GM18870 (cell line): ENCODE measurements around the gene SMIM41.

Source experiments
- ATAC-seq: cut with Tn5 transposase; IDR thresholded peaks from one replicate; pipeline ENCODE4 v1.9.1; 2021; ENCODE audit warnings: moderate library complexity; ENCODE audit not compliant: unreplicated experiment

The SMIM41 gene

GRCh38 chr12:52079576-52080402 is at the start of gene SMIM41:
Gene SMIM41 (plus strand): TSS chr12:52079704. CDS start chr12:52079780, 76 bp downstream.
- no peak for ATAC-seq

DNA sequence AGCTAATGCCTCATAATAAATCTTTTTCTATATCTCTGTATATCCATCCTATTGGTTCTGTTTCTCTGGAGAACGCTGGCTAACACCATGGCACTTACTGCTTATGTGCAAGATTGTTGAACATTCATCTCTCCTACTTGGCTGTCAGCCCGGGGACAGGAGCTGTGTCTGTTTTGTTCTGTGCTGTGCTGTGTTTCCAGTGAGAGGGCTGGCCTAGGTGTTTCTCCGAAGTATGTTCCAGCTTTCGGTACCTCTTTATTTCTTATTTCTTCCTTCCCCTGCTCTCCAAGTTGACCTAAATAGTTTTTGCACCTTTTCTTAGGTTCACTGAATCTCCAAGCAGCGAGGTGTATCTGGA is 47.1 kb upstream of the SMIM41 start:
- peak; percentile 9 for ATAC-seq

DNA sequence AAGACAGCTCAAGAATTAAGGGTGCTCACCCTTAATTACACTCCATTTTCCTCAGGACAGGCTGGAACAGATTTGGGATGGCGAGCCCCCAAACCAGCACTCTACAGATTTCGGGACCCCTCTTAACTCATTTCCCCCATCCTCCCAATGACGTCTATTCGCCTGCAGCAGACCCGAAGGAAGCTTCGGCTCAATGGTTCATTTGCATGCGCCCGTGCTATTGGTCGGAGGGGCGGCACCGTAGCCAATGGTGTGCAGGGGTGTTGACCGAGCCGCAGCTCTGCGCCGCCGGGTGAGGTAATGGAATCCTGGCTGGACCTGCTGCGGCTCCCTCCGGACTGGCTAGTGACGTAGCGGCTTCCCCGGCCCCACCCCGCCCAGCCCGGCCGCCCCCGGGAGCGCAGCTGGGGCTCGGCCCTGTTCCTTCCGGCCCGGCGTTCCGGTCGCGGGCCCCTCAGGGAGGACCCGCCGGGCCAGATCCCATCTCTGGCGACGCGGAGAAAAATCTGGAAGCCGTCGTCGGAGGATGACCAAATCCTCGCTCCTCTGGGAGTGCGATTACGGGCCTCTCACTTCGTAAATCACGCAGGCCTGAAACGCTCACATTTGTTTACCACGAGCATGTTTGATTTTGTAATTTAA is 46.6 kb upstream of the SMIM41 start:
- peak; percentile 79 for ATAC-seq

DNA sequence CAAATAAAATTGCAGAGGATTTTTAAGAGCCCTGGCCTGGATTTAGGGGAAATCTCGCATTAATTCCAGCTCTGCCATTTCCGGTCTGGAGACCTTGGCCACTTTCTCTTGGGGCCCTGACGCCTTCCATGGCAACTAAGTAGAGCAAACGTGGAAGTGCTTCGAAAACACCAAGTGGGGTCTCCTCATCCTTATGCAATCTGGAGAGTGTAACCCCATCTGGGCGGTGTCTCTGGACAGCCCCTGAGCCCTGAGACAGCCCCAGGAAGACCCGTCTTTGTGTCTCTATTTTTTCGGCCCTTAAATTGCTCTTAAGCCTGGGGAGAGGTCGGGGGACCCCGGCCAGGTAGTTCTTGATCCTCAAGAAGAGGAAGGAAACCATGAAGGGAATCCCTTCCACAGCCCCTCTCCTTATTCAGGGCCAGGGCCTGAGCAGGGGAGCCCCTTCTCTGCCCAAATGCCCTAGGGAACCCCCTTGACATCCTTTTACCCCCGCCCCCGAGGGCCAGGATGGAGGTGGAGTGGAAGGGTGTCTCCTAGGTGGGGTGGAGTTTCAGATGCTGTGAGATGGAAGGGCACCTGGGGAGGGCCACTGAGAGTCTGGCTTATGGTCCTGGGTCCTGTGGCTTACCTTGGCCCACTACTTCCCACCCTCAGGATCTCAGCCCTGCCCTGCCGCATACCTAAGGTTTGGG is 45.9 kb upstream of the SMIM41 start:
- no peak for ATAC-seq

DNA sequence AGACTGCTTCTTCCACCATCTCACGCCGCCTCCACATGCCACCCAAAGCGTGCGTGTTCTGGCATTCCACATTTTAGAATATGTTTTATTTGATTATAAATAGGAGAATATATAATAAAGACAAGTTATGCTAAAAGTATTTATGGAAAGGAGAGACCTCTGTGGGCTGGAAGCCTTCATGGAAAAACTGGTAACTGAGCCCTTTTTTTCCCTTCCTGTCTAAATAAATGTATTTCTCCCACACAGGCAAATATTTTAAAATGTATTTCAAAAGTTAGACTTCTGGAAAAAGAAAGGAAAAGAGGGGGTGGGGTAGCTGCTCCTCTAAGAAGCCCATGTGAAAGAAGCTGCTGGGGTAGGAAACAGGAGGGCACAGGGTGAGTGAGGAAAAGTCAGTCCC is 44.3 kb upstream of the SMIM41 start:
- ATAC-seq: no peak

GRCh38 chr12:52035926-52036325 is 43.6 kb upstream of the SMIM41 start:
- no peak for ATAC-seq

GRCh38 chr12:52036587-52037171 is 42.8 kb upstream of the SMIM41 start:
- no peak for ATAC-seq

DNA sequence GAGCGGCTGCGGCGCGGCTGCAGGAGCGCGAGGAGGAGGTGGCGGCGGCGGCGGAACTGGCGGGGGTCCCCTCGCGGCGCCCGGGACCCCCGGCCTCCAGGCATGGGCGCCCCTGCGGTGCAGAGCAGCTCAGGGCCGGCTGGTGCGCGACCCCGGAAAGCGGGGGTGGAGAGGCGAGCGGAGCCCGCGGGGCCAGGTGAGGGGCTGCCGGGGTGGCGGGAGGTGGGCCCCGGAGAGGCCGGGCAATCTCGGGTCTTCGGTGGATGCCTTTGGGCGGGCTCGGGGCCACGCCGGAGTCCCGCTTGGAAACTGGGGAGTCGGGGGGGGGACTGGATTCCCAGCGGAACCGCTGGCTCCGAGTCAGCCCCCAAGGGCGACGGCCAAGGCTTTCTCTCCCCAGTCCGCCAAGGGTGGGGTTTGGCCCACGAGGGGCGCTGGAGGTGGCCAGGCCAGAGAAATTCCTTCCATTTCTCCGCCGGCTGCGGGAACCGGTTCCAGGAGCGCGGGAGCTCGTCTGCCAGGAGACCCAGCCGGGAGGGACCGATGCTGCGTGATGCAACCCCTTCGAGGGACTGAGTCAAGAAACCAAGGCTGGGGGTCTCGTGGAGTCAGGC is 42.1 kb upstream of the SMIM41 start:
- no peak for ATAC-seq

DNA sequence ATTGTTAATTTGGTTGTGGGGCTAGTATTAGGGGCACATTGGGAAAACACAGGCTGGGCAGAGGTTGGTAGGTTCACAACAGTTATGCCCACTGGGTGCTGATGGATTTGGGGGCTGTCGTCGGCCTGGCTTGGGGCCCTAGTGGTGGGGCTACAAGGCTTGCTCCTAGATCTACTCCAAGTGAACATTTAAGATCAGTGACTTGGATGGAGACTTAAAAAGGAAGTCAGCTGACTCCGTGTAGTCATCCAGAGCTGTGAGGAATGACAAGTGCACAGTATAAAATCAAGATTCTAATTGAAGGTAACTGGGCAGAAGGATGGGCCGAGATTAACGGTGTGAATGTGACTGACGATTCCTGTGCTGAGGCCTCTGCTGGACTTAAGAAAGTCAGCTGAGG is 41.1 kb upstream of the SMIM41 start:
- no peak for ATAC-seq

- ATAC-seq: no peak
Observed at GRCh38 chr12:52041035-52041434, 38.5 kb upstream of the SMIM41 start.

- no peak for ATAC-seq
Observed at GRCh38 chr12:52041695-52042123, 37.8 kb upstream of the SMIM41 start.

DNA sequence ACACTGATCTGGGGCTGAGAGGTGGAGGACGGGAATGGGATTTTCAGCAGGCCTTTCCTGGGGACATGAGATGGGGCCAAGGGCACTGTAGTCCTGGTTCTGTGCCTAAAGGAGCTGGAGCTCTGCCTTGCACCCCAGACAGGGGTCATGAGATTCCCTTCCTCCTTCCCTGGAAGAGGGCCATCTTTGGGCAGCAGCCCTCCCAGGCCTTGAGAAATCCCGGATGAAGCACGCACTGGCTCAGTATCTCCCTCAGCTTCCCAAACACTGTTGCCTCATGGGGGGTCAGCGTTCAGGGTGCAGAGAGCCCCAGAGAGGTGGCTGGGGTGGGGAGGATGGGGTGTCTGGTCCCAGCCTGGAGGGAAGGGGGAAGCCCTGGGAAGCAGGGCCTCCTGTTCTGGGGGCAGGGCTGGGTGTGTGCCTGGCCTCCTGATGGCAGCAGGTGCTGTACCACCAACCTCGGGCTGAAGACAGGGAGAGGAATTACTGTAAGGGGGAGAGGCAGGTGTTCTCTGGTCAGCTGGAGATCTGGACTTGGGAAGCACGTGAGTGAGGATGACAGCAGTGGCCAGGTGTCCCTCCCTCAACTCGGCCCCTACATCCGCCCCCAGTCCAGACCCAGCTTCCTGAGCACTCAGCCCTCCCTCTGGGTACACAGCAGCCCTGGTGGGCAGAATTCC is 36.7 kb upstream of the SMIM41 start:
- no peak for ATAC-seq

DNA sequence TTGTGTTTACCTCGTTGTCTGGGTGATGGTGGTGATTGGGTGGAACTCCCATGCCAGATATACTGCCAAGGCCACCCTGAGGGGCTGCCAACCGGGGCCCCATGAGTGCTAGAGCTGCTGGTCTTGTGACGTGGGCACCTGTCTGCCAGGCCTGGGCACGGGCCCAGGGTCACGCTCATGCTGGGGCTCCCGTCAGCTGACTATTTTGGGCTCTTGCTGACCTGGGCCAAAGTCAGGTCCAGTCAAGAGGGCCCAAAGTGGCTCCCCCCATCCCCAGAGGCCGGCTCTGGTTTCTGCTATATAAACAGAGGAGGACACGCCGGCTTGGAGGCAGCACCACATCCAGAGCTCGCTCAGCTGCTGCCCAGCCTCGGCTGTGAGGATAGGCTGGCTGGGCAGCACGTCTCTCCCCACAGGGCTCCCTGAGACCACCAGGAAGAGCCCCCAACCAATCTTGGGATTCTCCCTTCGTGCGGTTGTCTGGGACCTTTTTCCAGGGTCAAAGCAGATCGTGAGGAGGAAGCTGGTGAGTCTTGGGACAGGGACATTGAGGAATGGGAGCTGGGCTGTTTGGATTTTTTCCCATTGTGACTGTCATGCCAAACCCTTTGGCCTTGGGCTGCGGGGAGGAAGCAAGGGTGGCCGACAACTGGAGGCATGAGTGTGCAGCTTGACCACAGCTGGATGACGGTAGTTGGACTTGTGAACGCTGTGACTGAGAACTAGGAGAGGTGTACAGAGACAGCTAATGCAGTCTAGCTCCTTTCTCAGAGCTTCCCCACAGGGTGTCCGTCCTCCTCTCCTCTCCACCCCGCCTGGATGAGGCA is 35.9 kb upstream of the SMIM41 start:
- no peak for ATAC-seq

DNA sequence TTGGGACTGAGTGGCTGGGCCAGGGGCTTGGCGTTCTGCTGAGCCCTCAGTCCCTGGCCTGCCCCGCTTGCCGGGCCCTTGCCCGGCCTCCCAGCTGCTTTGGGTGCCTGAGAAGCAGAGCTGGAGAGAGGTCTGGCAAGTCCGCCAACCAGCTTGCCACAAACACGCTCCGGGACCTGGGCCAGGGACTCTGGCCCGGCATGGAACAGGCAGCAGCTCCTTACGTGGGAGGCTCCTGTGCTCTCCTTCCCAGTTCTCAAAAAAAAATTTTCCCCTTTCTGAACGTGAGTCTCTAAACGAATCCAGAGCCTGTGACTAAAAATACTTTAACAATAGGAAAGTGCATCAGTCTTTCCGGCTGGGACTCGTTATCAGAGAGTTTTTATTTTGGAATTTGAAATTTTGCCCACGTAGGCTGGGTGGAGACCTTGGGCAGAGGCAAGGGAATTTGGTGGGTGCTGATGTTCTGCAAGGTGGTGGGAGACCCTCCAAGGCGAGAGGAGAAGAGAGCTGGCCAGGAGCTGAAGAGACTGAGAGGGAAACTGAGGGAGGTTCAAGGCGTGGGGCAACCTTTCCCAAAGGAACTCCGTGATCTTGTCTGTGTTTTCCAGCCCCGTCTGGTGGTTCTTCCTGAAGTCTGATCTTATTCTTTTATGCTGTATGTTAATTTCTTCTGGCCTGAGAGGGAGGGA is 35.1 kb upstream of the SMIM41 start:
- no peak for ATAC-seq

GRCh38 chr12:52045794-52046199 is 33.7 kb upstream of the SMIM41 start:
- no peak for ATAC-seq

GRCh38 chr12:52046859-52047258 is 32.6 kb upstream of the SMIM41 start:
- ATAC-seq: no peak

GRCh38 chr12:52049286-52049685 is 30.2 kb upstream of the SMIM41 start:
- no peak for ATAC-seq

DNA sequence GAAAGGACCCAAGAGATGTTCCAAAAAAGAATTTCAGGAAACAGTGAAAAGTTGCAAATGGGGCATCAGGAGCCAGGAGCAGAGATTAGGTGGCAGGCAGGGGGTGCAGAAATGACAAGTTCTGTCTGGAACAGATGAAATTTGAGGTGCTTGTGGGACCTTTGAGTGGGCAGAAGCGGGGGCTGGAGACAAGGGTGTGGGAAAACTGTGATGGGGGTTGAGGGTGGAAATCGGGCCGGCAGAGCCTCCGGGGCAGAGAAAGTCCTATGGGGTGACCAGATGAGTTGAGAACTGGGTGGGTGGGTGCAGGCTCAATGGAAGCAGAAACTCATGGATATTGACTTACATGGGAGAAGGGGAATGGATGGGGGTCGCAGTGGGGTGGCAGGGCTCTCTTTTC is 29.8 kb upstream of the SMIM41 start:
- no peak for ATAC-seq

GRCh38 chr12:52050116-52050757 is 29.3 kb upstream of the SMIM41 start:
- ATAC-seq: no peak
